A673 (cell line): Measurements from ENCODE around the gene FMNL1. TPM values are rescaled to one million over a fixed set of nuclear protein-coding genes. Genes with fewer than 3 reads are reported as not detected.

ENCODE experiments used
- BruUV-seq: library from RNA; stranded (reverse); fragments of 400-500 nt; replicated peaks from 2 replicates; lab custom pipeline; 2021; lab: Mats Ljungman, UMichigan
- CTCF ChIA-PET: fragments of 300-600 bp; sonication (Branson Sonifier 250); formaldehyde crosslinking; loops from one replicate; lab custom pipeline; 2022; ENCODE audit warnings: antibody characterized with exemption; lab: Charles Lee
- POLR2A ChIA-PET: fragments of 300-600 bp; sonication (Branson Sonifier 250); formaldehyde crosslinking; loops from one replicate; lab custom pipeline; 2022; ENCODE audit warnings: antibody characterized with exemption; ENCODE audit not compliant: low non-redundant PET; lab: Charles Lee
- DNase-seq: peaks from one replicate; pipeline ENCODE4 v3.0.0-alpha.2; 2015; ENCODE audit warnings: low spot score
- H3K27ac ChIP-seq: fragments of 200-600 bp; sonication (generic); 2 replicates; pipeline ENCODE4 v1.5.1; 2016; ENCODE audit warnings: mixed run types, low read depth, mild to moderate bottlenecking, mixed read lengths, antibody characterized with exemption, low read length; ENCODE audit not compliant: poor library complexity, severe bottlenecking
- H3K27me3 ChIP-seq: fragments of 200-600 bp; sonication (generic); replicated peaks from 2 replicates; pipeline ENCODE4 v1.6.1; 2017; ENCODE audit warnings: mixed run types, low read depth, mild to moderate bottlenecking, mixed read lengths, antibody characterized with exemption, low read length; ENCODE audit not compliant: insufficient read depth, poor library complexity
- H3K36me3 ChIP-seq: fragments of 200-600 bp; sonication (generic); 2 replicates; pipeline ENCODE4 v1.6.1; 2016; ENCODE audit warnings: mixed run types, mild to moderate bottlenecking, mixed read lengths, antibody characterized with exemption, low read length; ENCODE audit not compliant: insufficient read depth, poor library complexity, severe bottlenecking
- H3K4me1 ChIP-seq: fragments of 200-600 bp; sonication (generic); 2 replicates; pipeline ENCODE4 v1.6.1; 2017; ENCODE audit warnings: mixed run types, mild to moderate bottlenecking, mixed read lengths, antibody characterized with exemption, low read length; ENCODE audit not compliant: insufficient read depth, poor library complexity, severe bottlenecking
- H3K4me3 ChIP-seq: fragments of 200-600 bp; sonication (generic); 2 replicates; pipeline ENCODE4 v1.5.1; 2016; ENCODE audit warnings: low read depth, mixed run types, mild to moderate bottlenecking, mixed read lengths, low read length; ENCODE audit not compliant: poor library complexity, severe bottlenecking
- H3K9me3 ChIP-seq: fragments of 200-600 bp; sonication (generic); 2 replicates; pipeline ENCODE4 v1.6.1; 2016; ENCODE audit warnings: mixed run types, low read depth, mild to moderate bottlenecking, mixed read lengths, antibody characterized with exemption, low read length; ENCODE audit not compliant: poor library complexity, severe bottlenecking
- CTCF ChIP-seq: fragments of 300-800, 200-600 bp; sonication (generic); conservative IDR thresholded peaks from 2 replicates; pipeline ENCODE4 v1.5.1; 2017; ENCODE audit warnings: low read depth, mild to moderate bottlenecking, antibody characterized with exemption, low read length, moderate library complexity, mixed read lengths
- EZH2 ChIP-seq: fragments of 200-600 bp; sonication (generic); IDR thresholded peaks from 2 replicates; pipeline ENCODE4 v1.6.1; 2017; ENCODE audit warnings: borderline replicate concordance, low read depth, mild to moderate bottlenecking, mixed read lengths, antibody characterized with exemption, low read length; ENCODE audit not compliant: poor library complexity, severe bottlenecking
- intact Hi-C: fragments of 100-400 bp; cut with micrococcal nuclease; formaldehyde crosslinking; loops from one replicate; pipeline ENCODE4 v1.10.0; 2022; ENCODE audit not compliant: unreplicated experiment
- total RNA-seq: library from RNA; stranded (reverse); gene quantifications from 2 replicates; pipeline ENCODE4 v1.2.3, GENCODE V29; 2021

Gene FMNL1
- total RNA-seq, 1 experiment from 2014 or later = 1.0 TPM

- Histone ChIP-seq H3K27ac (no peak overlapping the region), H3K9me3 (no peaks in the 10 kb centered on the region), H3K27me3 (no peaks in the 10 kb centered on the region), H3K4me3 (no peak overlapping the region), H3K4me1 (peaks cover 20% of the 10 kb centered on the region), H3K36me3 (no peaks in the 10 kb centered on the region)
- no peak for TF ChIP-seq CTCF
- TF ChIP-seq EZH2 = no peak
- POLR2A ChIA-PET = no interaction called here
- no peak for DNase-seq
- CTCF ChIA-PET = interaction anchor here (0.8 to 1.0 kb wide), 2 partner anchors 22 to 40 kb away, joined by 4 to 15 read pairs; partner anchors contain the start of gene ACBD4
- no TSS peak for BruUV-seq
- intact Hi-C loops = no loop called here
Observed at GRCh38 chr17:45175759-45176115, 45.9 kb upstream of the FMNL1 start.

GRCh38 chr17:45177563-45177962, 44.1 kb upstream of the FMNL1 start:
- no peak for DNase-seq
- H3K4me1 ChIP-seq = peaks cover 3% of the 10 kb centered on the region
- H3K9me3 ChIP-seq = no peaks in the 10 kb centered on the region
- H3K27ac ChIP-seq = no peak overlapping the region
- ChIA-PET POLR2A (no interaction called here), CTCF (no interaction called here)
- intact Hi-C loops = no loop called here
- H3K36me3 ChIP-seq = no peaks in the 10 kb centered on the region
- no peak overlapping the region for H3K4me3 ChIP-seq
- no peaks in the 10 kb centered on the region for H3K27me3 ChIP-seq
- no peak for TF ChIP-seq EZH2
- no peak for TF ChIP-seq CTCF
- BruUV-seq = no TSS peak

- intact Hi-C loops = no loop called here
- Histone ChIP-seq H3K4me3 (no peak overlapping the region), H3K27me3 (no peaks in the 10 kb centered on the region), H3K9me3 (no peaks in the 10 kb centered on the region), H3K27ac (no peak overlapping the region), H3K4me1 (no peaks in the 10 kb centered on the region), H3K36me3 (no peaks in the 10 kb centered on the region)
- TF ChIP-seq EZH2 (no peak), CTCF (no peak)
- BruUV-seq = no TSS peak
- ChIA-PET CTCF (no interaction called here), POLR2A (no interaction called here)
- DNase-seq = no peak
Observed at GRCh38 chr17:45184144-45184543, 37.5 kb upstream of the FMNL1 start.
